Gastrocnemius medialis (tissue), 4 donors: Measurements from ENCODE around the gene MEGF6. TPM values are rescaled to one million over a fixed set of nuclear protein-coding genes. Genes with fewer than 3 reads are reported as not detected.

ENCODE experiments used
- ATAC-seq, 2 donors: fragments of 150-250 bp; one replicate each; pipeline ENCODE4 v1.9.1; 2016
- DNase-seq, 2 donors: peaks; one replicate each; pipeline ENCODE4 v3.0.0-alpha.2; 2019
- H3K27ac ChIP-seq, 4 donors: fragments of 200-600 bp; sonication (generic); 1 replicate in 1 of 4; 2 replicates in 3 of 4; pipeline ENCODE4 v1.5.1; 2016 to 2018; ENCODE audit warnings: mild to moderate bottlenecking in 2 of 4, moderate library complexity in 1 of 4
- H3K27me3 ChIP-seq, 3 donors: fragments of 200-600 bp; sonication (generic) in 2 of 3; 1 replicate in 1 of 3; 2 replicates in 2 of 3; pipeline versions ENCODE4 v1.5.1 to v1.6.0; 2016 to 2019; ENCODE audit warnings: mild to moderate bottlenecking in 1 of 3, moderate library complexity in 1 of 3
- H3K36me3 ChIP-seq, 2 donors: fragments of 200-600 bp; sonication (generic) in 1 of 2; one replicate each; pipeline ENCODE4 v1.5.1; 2017 to 2018
- H3K4me1 ChIP-seq, 2 donors: fragments of 200-600 bp; sonication (generic) in 1 of 2; one replicate each; pipeline ENCODE4 v1.5.1; 2016 to 2017; ENCODE audit warnings: mild to moderate bottlenecking in 2 of 2
- H3K4me3 ChIP-seq, 4 donors: fragments of 200-600 bp; sonication (generic) in 3 of 4; 1 replicate in 1 of 4; 2 replicates in 3 of 4; pipeline ENCODE4 v1.5.1; 2016 to 2019; ENCODE audit warnings: mild to moderate bottlenecking in 2 of 4
- H3K9me3 ChIP-seq, 3 donors: fragments of 200-600 bp; sonication (generic) in 2 of 3; 1 replicate in 1 of 3; 2 replicates in 2 of 3; pipeline ENCODE4 v1.5.1; 2016 to 2019
- POLR2A ChIP-seq, 2 donors: fragments of 450-650 bp; IDR thresholded peaks; one replicate each; pipeline ENCODE4 v1.6.1; 2017; ENCODE audit warnings: antibody characterized with exemption in 2 of 2, mild to moderate bottlenecking in 2 of 2, moderate library complexity in 2 of 2
- in situ Hi-C, 4 donors: fragments of 200-750 bp; cut with MboI; loops; one replicate each; pipeline versions ENCODE4 v1.15.0 to v1.8.0; 2017; ENCODE audit warnings: low sequenced_read_pairs in 4 of 4
- intact Hi-C: fragments of 100-400 bp; cut with DNase I; formaldehyde crosslinking; loops from one replicate; pipeline ENCODE4 v1.15.1; 2023; ENCODE audit warnings: low total_unique reads
- total RNA-seq, 4 donors: library from RNA; depleted of rRNA; stranded (reverse); fragments of >200 nt; gene quantifications; one replicate each; pipeline versions ENCODE4 v1.1.0 to v1.2.3, GENCODE V29; 2016
- TF ChIP-seq, protein P1 (sequence below), 5 experiments: fragments of 450-650 bp in 3 of 5; fragments of 200-600 bp in 2 of 5; sonication (generic) in 2 of 5; IDR thresholded peaks in 4 of 5; conservative IDR thresholded peaks in 1 of 5; 1 replicate in 4 of 5; 2 replicates in 1 of 5; pipeline ENCODE4 v1.5.1; 2016 to 2019; ENCODE audit warnings: antibody characterized with exemption in 5 of 5, mild to moderate bottlenecking in 3 of 5, moderate library complexity in 3 of 5

The MEGF6 gene
- total RNA-seq, 4 donors from 2014 or later: 1.9 to 5.7 (median 4.9) TPM

DNA sequence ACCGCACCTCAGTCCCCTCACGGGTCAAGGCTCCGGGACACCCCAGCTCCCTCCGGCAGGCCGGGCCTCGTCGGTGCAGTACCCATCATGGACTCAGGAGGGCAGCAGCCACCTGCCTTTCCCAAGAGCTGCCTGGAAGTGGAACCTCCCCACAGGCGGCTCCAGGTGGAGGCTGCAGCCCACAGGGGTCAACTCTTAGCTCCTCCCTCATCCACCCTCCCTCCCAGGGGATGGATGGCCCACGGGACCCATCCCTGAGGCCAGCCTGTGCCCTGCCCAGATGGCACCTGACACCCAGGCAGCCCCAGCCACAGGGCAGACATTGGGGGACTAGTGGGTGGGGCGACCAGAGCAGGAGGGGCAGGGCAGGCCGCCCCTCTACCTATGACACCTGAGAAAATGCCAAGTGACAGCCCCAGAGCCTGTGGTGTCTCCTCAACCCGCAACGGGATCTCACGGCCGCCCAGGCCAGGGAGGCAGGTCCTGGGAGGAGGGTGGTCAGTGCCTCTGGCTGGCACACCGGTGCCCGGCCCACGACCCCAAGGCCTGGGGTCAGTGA, 158.0 kb downstream of the MEGF6 start:
- Histone ChIP-seq H3K9me3 (no peaks in the 10 kb centered on the region), H3K4me1 (peaks cover 10 to 20% of the 10 kb centered on the region in 2 donors), H3K36me3 (no peaks in the 10 kb centered on the region), H3K27me3 (peaks cover 0 to 7% (median 2%) of the 10 kb centered on the region in 3 donors), H3K4me3 (no peak overlapping the region), H3K27ac (no peak overlapping the region)
- intact Hi-C loops: loop anchor here (1.0 to 2.0 kb wide), 3 partner anchors 18 to 168 kb away; no protein-coding TSS in a partner anchor
- TF ChIP-seq POLR2A (IDR thresholded peaks at IDR 0.05): no peak
- TF ChIP-seq, protein P1, sequence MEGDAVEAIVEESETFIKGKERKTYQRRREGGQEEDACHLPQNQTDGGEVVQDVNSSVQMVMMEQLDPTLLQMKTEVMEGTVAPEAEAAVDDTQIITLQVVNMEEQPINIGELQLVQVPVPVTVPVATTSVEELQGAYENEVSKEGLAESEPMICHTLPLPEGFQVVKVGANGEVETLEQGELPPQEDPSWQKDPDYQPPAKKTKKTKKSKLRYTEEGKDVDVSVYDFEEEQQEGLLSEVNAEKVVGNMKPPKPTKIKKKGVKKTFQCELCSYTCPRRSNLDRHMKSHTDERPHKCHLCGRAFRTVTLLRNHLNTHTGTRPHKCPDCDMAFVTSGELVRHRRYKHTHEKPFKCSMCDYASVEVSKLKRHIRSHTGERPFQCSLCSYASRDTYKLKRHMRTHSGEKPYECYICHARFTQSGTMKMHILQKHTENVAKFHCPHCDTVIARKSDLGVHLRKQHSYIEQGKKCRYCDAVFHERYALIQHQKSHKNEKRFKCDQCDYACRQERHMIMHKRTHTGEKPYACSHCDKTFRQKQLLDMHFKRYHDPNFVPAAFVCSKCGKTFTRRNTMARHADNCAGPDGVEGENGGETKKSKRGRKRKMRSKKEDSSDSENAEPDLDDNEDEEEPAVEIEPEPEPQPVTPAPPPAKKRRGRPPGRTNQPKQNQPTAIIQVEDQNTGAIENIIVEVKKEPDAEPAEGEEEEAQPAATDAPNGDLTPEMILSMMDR (IDR thresholded peaks at IDR 0.05 in 4 of 5, conservative IDR thresholded peaks at IDR 0.05 in 1 of 5): peak; percentile 89 to 97 (median 94)
- in situ Hi-C loops: no loop called here
- peak; percentile 51 to 76 for ATAC-seq
- DNase-seq: peak; percentile 30 to 62

DNA sequence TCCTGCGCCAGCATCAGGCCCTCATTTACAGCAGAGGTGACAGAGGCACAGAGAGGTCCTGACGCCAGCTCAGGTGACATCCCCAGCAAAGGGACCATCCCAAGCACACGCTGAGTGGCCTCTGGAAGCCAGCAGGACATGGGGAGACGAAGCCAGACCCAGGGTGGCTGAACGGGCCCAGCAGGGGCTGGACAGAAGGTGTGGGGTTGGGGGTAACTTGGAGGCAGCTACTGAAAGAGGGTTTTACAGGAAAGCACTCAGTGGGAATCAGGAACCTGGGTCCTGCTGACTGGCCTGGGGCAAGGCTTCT, 158.5 kb downstream of the MEGF6 start:
- H3K27ac ChIP-seq: no peak overlapping the region
- intact Hi-C loops (loop anchor here (1.0 to 2.0 kb wide), 3 partner anchors 18 to 168 kb away; no protein-coding TSS in a partner anchor), in situ Hi-C loops (no loop called here)
- H3K4me1 ChIP-seq: peaks cover 5 to 16% of the 10 kb centered on the region in 2 donors
- ATAC-seq: no peak
- H3K4me3 ChIP-seq: no peak overlapping the region
- no peaks in the 10 kb centered on the region for H3K9me3 ChIP-seq
- no peaks in the 10 kb centered on the region for H3K36me3 ChIP-seq
- H3K27me3 ChIP-seq: peaks cover 0 to 7% (median 2%) of the 10 kb centered on the region in 3 donors
- TF ChIP-seq POLR2A (IDR thresholded peaks at IDR 0.05): no peak
- TF ChIP-seq, protein P1 (IDR thresholded peaks at IDR 0.05 in 4 of 5, conservative IDR thresholded peaks at IDR 0.05 in 1 of 5): no peak
- no peak for DNase-seq

DNA sequence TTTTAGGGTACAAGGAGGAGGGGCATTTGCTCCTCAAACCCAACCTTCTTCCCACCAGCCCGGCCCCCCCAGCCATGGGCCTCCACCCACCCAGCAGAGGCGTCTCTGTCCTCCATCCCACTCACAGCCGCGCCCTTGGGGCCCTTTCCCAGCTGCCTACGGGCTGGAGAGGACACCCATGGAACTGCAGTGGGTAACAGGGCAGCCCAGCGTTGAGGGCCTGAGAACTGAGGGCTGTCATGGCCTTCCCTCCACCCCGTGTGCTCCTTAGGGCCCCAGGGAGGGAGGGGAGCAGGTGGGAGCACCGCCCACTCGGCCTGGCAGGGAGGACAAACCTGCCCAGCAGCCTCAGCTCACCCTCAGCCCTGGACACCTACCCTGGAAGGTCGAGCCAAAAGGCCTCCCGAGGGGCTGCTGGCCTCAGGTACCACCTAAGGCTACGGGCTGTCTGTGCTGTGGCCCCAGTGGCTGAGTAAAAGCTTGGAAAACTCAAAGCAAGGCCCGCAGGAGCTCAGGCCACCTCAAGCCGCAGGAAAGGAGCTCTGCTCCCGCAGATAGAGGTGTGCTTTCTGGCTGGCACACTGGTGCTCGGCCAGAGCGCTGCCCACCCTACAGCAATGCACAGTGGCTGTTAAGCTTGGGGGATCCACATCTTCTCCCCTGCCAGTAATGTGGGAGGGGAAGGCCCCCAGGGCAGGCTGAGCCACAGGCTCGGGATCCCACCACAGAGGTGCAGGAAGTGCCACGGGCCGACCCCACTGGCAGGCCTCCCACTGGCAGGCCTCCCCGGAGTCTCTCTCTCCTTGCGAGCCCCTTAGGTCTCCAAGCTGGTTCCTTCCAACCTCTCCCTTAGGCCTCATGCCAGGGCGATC, 159.1 kb downstream of the MEGF6 start:
- no peak overlapping the region for H3K27ac ChIP-seq
- no peaks in the 10 kb centered on the region for H3K36me3 ChIP-seq
- DNase-seq: no peak
- in situ Hi-C loops (no loop called here), intact Hi-C loops (loop anchor here (2.0 kb wide), 1 partner anchor 169 kb away; no protein-coding TSS in a partner anchor)
- H3K4me1 ChIP-seq: peaks cover 3 to 13% of the 10 kb centered on the region in 2 donors
- TF ChIP-seq POLR2A (IDR thresholded peaks at IDR 0.05): no peak
- TF ChIP-seq, protein P1 (IDR thresholded peaks at IDR 0.05 in 4 of 5, conservative IDR thresholded peaks at IDR 0.05 in 1 of 5): no peak
- no peak overlapping the region for H3K4me3 ChIP-seq
- H3K27me3 ChIP-seq: peaks cover 0 to 7% (median 2%) of the 10 kb centered on the region in 3 donors
- no peak for ATAC-seq
- H3K9me3 ChIP-seq: no peaks in the 10 kb centered on the region

DNA sequence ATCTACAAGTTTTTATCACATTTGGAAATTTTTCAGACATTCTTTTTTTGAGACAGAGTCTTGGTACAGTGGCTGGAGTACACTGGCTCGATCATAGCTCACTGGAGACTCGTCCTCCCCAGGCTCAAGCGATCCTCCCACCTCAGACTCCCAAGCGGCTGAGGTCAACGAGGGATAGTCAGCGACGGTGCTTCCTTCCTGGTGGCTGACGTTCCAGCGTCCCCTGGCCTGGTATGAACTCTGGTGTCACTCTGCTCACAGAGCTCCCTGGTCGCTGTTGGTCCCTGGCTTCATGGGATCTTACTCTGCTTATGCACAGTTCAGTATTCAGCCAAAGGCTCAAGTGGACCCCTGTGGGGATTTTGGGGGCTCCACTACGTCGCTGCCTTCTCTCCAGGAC, 160.3 kb downstream of the MEGF6 start:
- TF ChIP-seq, protein P1 (IDR thresholded peaks at IDR 0.05 in 4 of 5, conservative IDR thresholded peaks at IDR 0.05 in 1 of 5): no peak
- TF ChIP-seq POLR2A (IDR thresholded peaks at IDR 0.05): no peak
- Histone ChIP-seq H3K9me3 (no peaks in the 10 kb centered on the region), H3K36me3 (no peaks in the 10 kb centered on the region), H3K4me3 (no peak overlapping the region), H3K4me1 (peaks cover 3 to 13% of the 10 kb centered on the region in 2 donors), H3K27ac (no peak overlapping the region), H3K27me3 (peaks cover 0 to 7% (median 2%) of the 10 kb centered on the region in 3 donors)
- no peak for DNase-seq
- in situ Hi-C loops: no loop called here
- intact Hi-C loops: no loop called here
- no peak for ATAC-seq
